Testis (tissue), 3 donors: Measurements from ENCODE around the gene CEACAM3. TPM values are rescaled to one million over a fixed set of nuclear protein-coding genes. Genes with fewer than 3 reads are reported as not detected.

Source experiments
- DNase-seq: peaks from one replicate; pipeline ENCODE4 v3.0.0-alpha.2; 2019
- H3K27ac ChIP-seq, 2 donors: fragments of 200-600 bp; sonication (generic); one replicate each; pipeline ENCODE4 v1.5.1; 2019
- H3K27me3 ChIP-seq: fragments of 200-600 bp; sonication (generic); one replicate; pipeline ENCODE4 v1.5.1; 2019
- H3K36me3 ChIP-seq: fragments of 200-600 bp; sonication (generic); one replicate; pipeline ENCODE4 v1.5.1; 2017; ENCODE audit warnings: low read depth; ENCODE audit errors: missing control alignments
- H3K4me1 ChIP-seq: fragments of 200-600 bp; sonication (generic); one replicate; pipeline ENCODE4 v1.5.1; 2019
- H3K4me3 ChIP-seq, 2 donors: fragments of 200-600 bp; sonication (generic); one replicate each; pipeline ENCODE4 v1.5.1; 2017 to 2019
- H3K9me3 ChIP-seq: fragments of 200-600 bp; sonication (generic); one replicate; pipeline ENCODE4 v1.5.1; 2017
- POLR2A ChIP-seq: fragments of 450-650 bp; IDR thresholded peaks from one replicate; pipeline ENCODE4 v1.6.1; 2017; ENCODE audit warnings: antibody characterized with exemption, mild to moderate bottlenecking, moderate library complexity
- WGBS, 2 donors: methylation state at CpG; one replicate each; pipeline ENCODE4 v1.1.5; 2018; 5-methylcytosine and 5-hydroxymethylcytosine counted together
- intact Hi-C: fragments of 100-400 bp; cut with DNase I; formaldehyde crosslinking; loops from one replicate; pipeline ENCODE4 v1.15.1; 2023; ENCODE audit warnings: low total_unique reads
- polyA plus RNA-seq: library from polyadenylated mRNA; stranded (reverse); fragments of 350-450 nt; fragmentation: Illumina TruSeq; extraction: RNeasy Lipid Tissue Mini Kit (QIAGEN cat#74804); gene quantifications from one replicate; pipeline ENCODE4 v1.2.3, GENCODE V29; 2014; ENCODE audit warnings: low read depth, low replicate concordance; ENCODE audit not compliant: insufficient read depth
- total RNA-seq, 2 donors: library from RNA; depleted of rRNA; stranded (reverse); fragments of >200 nt; gene quantifications; one replicate each; pipeline ENCODE4 v1.2.3, GENCODE V29; 2016
- TF ChIP-seq, protein P1 (sequence below), 3 experiments: fragments of 450-650 bp in 2 of 3; fragments of 200-600 bp in 1 of 3; sonication (generic) in 1 of 3; IDR thresholded peaks; one replicate each; pipeline ENCODE4 v1.5.1; 2016 to 2019; ENCODE audit warnings: antibody characterized with exemption in 3 of 3, mild to moderate bottlenecking in 2 of 3, moderate library complexity in 1 of 3

Gene CEACAM3
- total and polyA plus RNA-seq, 3 donors from 2014 or later: not detected

DNA sequence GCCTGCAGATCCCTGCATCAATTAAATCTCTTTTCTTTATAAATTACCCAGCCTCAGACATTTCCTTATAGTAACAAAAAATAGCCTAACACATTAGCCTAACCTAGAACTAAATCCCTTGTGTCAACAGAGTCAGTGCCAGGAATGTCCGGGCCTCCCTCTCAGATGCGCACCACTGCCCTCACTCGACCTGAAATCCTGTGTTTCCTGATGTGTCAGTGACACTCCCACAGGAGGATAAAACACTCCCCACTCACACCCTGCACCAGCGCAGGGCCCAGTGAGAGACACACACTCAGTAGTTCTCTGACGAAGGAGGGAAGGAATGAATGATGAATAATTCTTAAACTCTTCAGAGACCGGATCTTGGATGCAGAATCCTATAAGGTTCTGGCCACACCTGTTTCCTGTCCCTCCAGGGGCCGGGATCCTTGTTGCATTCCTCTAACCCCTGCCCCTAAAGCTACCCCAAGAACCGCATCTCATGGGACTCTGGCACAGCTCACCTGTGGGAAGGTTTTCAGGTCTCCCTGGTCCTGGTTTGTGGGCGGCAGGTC lies 3.1 kb downstream of the CEACAM3 start:
- Histone ChIP-seq H3K4me3 (no peak overlapping the region), H3K27me3 (no peaks in the 10 kb centered on the region), H3K36me3 (no peaks in the 10 kb centered on the region), H3K9me3 (no peaks in the 10 kb centered on the region), H3K27ac (no peak overlapping the region), H3K4me1 (no peaks in the 10 kb centered on the region)
- WGBS, 2 donors: 71 to 74% methylated on average over 9 of the region's 9 CpGs
- intact Hi-C loops: no loop called here
- DNase-seq: no peak
- TF ChIP-seq, protein P1, sequence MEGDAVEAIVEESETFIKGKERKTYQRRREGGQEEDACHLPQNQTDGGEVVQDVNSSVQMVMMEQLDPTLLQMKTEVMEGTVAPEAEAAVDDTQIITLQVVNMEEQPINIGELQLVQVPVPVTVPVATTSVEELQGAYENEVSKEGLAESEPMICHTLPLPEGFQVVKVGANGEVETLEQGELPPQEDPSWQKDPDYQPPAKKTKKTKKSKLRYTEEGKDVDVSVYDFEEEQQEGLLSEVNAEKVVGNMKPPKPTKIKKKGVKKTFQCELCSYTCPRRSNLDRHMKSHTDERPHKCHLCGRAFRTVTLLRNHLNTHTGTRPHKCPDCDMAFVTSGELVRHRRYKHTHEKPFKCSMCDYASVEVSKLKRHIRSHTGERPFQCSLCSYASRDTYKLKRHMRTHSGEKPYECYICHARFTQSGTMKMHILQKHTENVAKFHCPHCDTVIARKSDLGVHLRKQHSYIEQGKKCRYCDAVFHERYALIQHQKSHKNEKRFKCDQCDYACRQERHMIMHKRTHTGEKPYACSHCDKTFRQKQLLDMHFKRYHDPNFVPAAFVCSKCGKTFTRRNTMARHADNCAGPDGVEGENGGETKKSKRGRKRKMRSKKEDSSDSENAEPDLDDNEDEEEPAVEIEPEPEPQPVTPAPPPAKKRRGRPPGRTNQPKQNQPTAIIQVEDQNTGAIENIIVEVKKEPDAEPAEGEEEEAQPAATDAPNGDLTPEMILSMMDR (IDR thresholded peaks at IDR 0.05): no peak
- no peak for TF ChIP-seq POLR2A

GRCh38 chr19:41801031-41801430 lies 4.6 kb downstream of the CEACAM3 start:
- Histone ChIP-seq H3K4me1 (no peaks in the 10 kb centered on the region), H3K36me3 (no peaks in the 10 kb centered on the region), H3K4me3 (no peak overlapping the region), H3K9me3 (no peaks in the 10 kb centered on the region), H3K27me3 (no peaks in the 10 kb centered on the region), H3K27ac (no peak overlapping the region)
- WGBS, 2 donors: 68 to 81% methylated on average over 4 of the region's 4 CpGs
- intact Hi-C loops: no loop called here
- TF ChIP-seq, protein P1 (IDR thresholded peaks at IDR 0.05): no peak
- TF ChIP-seq POLR2A: no peak
- DNase-seq: no peak

DNA sequence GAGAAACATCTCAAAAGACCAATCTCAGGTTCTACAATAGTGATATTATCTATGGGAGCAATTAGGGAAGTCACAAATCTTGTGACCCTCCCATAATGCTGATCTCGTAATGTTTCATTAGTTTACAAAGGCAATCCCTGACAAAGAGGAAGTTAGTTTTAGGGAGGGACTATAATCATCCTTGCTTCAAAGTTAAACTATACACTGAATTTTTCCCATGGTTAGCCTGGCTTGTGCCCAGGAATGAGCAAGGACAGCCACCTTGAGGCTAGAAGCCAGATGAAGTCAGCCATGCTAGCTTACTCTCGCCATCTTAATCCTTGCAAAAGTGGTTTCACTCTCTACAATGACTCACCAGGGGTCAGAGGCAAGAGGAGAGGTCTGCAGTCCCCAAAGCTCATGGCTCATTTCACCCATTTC lies 5.4 kb downstream of the CEACAM3 start:
- Histone ChIP-seq H3K9me3 (no peaks in the 10 kb centered on the region), H3K27ac (no peak overlapping the region), H3K4me3 (no peak overlapping the region), H3K4me1 (no peaks in the 10 kb centered on the region), H3K27me3 (no peaks in the 10 kb centered on the region), H3K36me3 (no peaks in the 10 kb centered on the region)
- WGBS, 2 donors: 70 to 77% methylated on average over 2 of the region's 2 CpGs
- DNase-seq: no peak
- no peak for TF ChIP-seq POLR2A
- TF ChIP-seq, protein P1 (IDR thresholded peaks at IDR 0.05): no peak
- intact Hi-C loops: no loop called here

- no peak overlapping the region for H3K27ac ChIP-seq
- no peak overlapping the region for H3K4me3 ChIP-seq
- H3K36me3 ChIP-seq: no peaks in the 10 kb centered on the region
- no peaks in the 10 kb centered on the region for H3K27me3 ChIP-seq
- DNase-seq: no peak
- TF ChIP-seq, protein P1 (IDR thresholded peaks at IDR 0.05): no peak
- TF ChIP-seq POLR2A: no peak
- no peaks in the 10 kb centered on the region for H3K4me1 ChIP-seq
- H3K9me3 ChIP-seq: no peaks in the 10 kb centered on the region
- intact Hi-C loops: no loop called here
- 88 to 90% methylated on average over 2 of the region's 2 CpGs for WGBS, 2 donors
Measured at GRCh38 chr19:41802770-41803169, 6.4 kb downstream of the CEACAM3 start.

GRCh38 chr19:41804336-41804735 lies 7.9 kb downstream of the CEACAM3 start:
- Histone ChIP-seq H3K27me3 (no peaks in the 10 kb centered on the region), H3K27ac (no peak overlapping the region), H3K9me3 (no peaks in the 10 kb centered on the region), H3K4me1 (no peaks in the 10 kb centered on the region), H3K4me3 (no peak overlapping the region), H3K36me3 (no peaks in the 10 kb centered on the region)
- intact Hi-C loops: no loop called here
- 94 to 100% methylated on average over 3 of the region's 3 CpGs for WGBS, 2 donors
- no peak for DNase-seq
- TF ChIP-seq, protein P1 (IDR thresholded peaks at IDR 0.05): no peak
- no peak for TF ChIP-seq POLR2A
